Endothelial cell of umbilical vein (primary cell): ENCODE measurements around the gene EIF4A2. TPM values are rescaled to one million over a fixed set of nuclear protein-coding genes. Genes with fewer than 3 reads are reported as not detected.
A peak's percentile ranks its signal among the peaks of the same experiment; 100 is the strongest.

Source experiments
- BruUV-seq: library from RNA; stranded (reverse); fragments of 400-500 nt; replicated peaks from 2 replicates; lab custom pipeline; 2021; lab: Mats Ljungman, UMichigan
- CTCF ChIA-PET: fragments of 300-600, 350-600 bp; sonication (Branson Sonifier 250); formaldehyde crosslinking; loops from one replicate; lab custom pipeline; 2021; ENCODE audit warnings: antibody characterized with exemption, inconsistent platforms; lab: Charles Lee
- POLR2A ChIA-PET: fragments of 300-600, 350-600 bp; sonication (Branson Sonifier 250); formaldehyde crosslinking; loops from one replicate; lab custom pipeline; 2021; ENCODE audit warnings: antibody characterized with exemption, inconsistent platforms; lab: Charles Lee
- DNase-seq: peaks from one replicate; pipeline ENCODE4 v3.0.0-alpha.2; 2011; ENCODE audit warnings: low read depth, low spot score
- FAIRE-seq: peaks from 2 replicates; lab custom pipeline; 2011; peaks lifted over from hg19 to GRCh38; lab: Jason Lieb, UNC
- H2AFZ ChIP-seq: 2 replicates; pipeline ENCODE4 v1.6.0; 2012; ENCODE audit warnings: low read depth, low read length, control low read depth, inconsistent platforms
- H3K27ac ChIP-seq: 2 replicates; pipeline ENCODE4 v1.5.1; 2011; ENCODE audit warnings: low read depth, mild to moderate bottlenecking, control low read depth, low read length, moderate library complexity; ENCODE audit not compliant: insufficient read depth
- H3K27me3 ChIP-seq, 2 experiments: 2 replicates each; pipeline versions ENCODE4 v1.6.0 to v1.6.1; 2011; ENCODE audit warnings: low read length in 2 of 2, mixed read lengths in 1 of 2; ENCODE audit not compliant: control insufficient read depth in 2 of 2, insufficient read depth in 2 of 2
- H3K36me3 ChIP-seq, 2 experiments: 2 replicates in 1 of 2; 3 replicates in 1 of 2; pipeline ENCODE4 v1.5.1; 2011; ENCODE audit warnings: low read length in 2 of 2, mild to moderate bottlenecking in 1 of 2, moderate library complexity in 1 of 2; ENCODE audit not compliant: control insufficient read depth in 2 of 2, insufficient read depth in 2 of 2; ENCODE audit errors: extremely low read depth in 1 of 2
- H3K4me1 ChIP-seq: 3 replicates; pipeline ENCODE4 v1.5.1; 2011; ENCODE audit warnings: mild to moderate bottlenecking, low read length; ENCODE audit not compliant: control insufficient read depth, insufficient read depth; ENCODE audit errors: extremely low read depth
- H3K4me2 ChIP-seq: 2 replicates; pipeline ENCODE4 v1.6.1; 2011; ENCODE audit warnings: low read length, control low read depth, mixed read lengths; ENCODE audit not compliant: insufficient read depth
- H3K4me3 ChIP-seq, 3 experiments: fragments of 200-600 bp in 1 of 3; sonication (generic), shearing (Covaris generic) in 1 of 3; replicated peaks in 1 of 3; 2 replicates each; pipeline ENCODE4 v1.5.1; 2011 to 2016; ENCODE audit warnings: control low read depth in 3 of 3, low read length in 3 of 3, mild to moderate bottlenecking in 2 of 3, inconsistent platforms in 1 of 3, low read depth in 1 of 3, moderate library complexity in 1 of 3; ENCODE audit not compliant: insufficient read depth in 1 of 3
- H3K79me2 ChIP-seq: 2 replicates; pipeline ENCODE4 v1.6.0; 2012; ENCODE audit warnings: low read length, inconsistent platforms; ENCODE audit not compliant: control insufficient read depth, insufficient read depth
- H3K9ac ChIP-seq: replicated peaks from 2 replicates; pipeline ENCODE3; 2011; ENCODE audit warnings: low read length, control low read depth; ENCODE audit not compliant: insufficient read depth; ENCODE audit errors: extremely low read depth
- H3K9me1 ChIP-seq: replicated peaks from 3 replicates; pipeline ENCODE4 v1.6.0; 2011; ENCODE audit warnings: mild to moderate bottlenecking, low read length; ENCODE audit not compliant: control insufficient read depth, insufficient read depth; ENCODE audit errors: extremely low read depth
- H3K9me3 ChIP-seq: replicated peaks from 2 replicates; pipeline ENCODE4 v1.5.1; 2012; ENCODE audit warnings: low read length, inconsistent platforms; ENCODE audit not compliant: control insufficient read depth, insufficient read depth
- H4K20me1 ChIP-seq: replicated peaks from 2 replicates; pipeline ENCODE3; 2011; ENCODE audit warnings: mild to moderate bottlenecking, low read length; ENCODE audit not compliant: control insufficient read depth, insufficient read depth; ENCODE audit errors: extremely low read depth
- CTCF ChIP-seq, 2 donors: IDR thresholded peaks; 1 replicate in 1 of 2; 2 replicates in 1 of 2; pipeline ENCODE4 v1.5.1; 2011; ENCODE audit warnings: low read length in 2 of 2, mild to moderate bottlenecking in 2 of 2, moderate library complexity in 2 of 2, control low read depth in 1 of 2, inconsistent platforms in 1 of 2, low read depth in 1 of 2; ENCODE audit not compliant: insufficient read depth in 1 of 2; ENCODE audit errors: extremely low read depth in 1 of 2
- POLR2A ChIP-seq: IDR thresholded peaks from 2 replicates; pipeline ENCODE4 v1.6.1; 2012; ENCODE audit warnings: low read depth, mild to moderate bottlenecking, control low read depth, low read length
- POLR2AphosphoS5 ChIP-seq: IDR thresholded peaks from 2 replicates; pipeline ENCODE4 v1.6.1; 2012; ENCODE audit warnings: low read depth, mild to moderate bottlenecking, control low read depth, low read length, moderate library complexity; ENCODE audit not compliant: insufficient read depth
- dilution Hi-C: fragments of 300-500 bp; cut with MboI; formaldehyde crosslinking; loops from one replicate; pipeline ENCODE4 v1.15.0; 2019; ENCODE audit warnings: low sequenced_read_pairs; ENCODE audit not compliant: extremely low pct_ligation_motif_present
- intact Hi-C: fragments of 100-400 bp; cut with micrococcal nuclease; formaldehyde crosslinking; loops from one replicate; pipeline ENCODE4 v1.10.0; 2022
- polyA plus RNA-seq, 4 experiments: library from polyadenylated mRNA; depleted of rRNA in 3 of 4; stranded (reverse) in 3 of 4; unstranded in 1 of 4; fragments of >200 nt; gene quantifications; 2 replicates each; pipeline versions ENCODE4 v1.2.1 to v1.2.3, GENCODE V29; 2011 to 2012; ENCODE audit warnings: missing spikeins in 1 of 4
- total RNA-seq: library from RNA; stranded (reverse); gene quantifications from 2 replicates; pipeline ENCODE4 v1.2.3, GENCODE V29; 2021

The EIF4A2 gene
- total and polyA plus RNA-seq, 2 donors (not counting 3 experiments of a cell fraction or from before 2014, with no cell fraction given): 282 to 401 TPM

GRCh38 chr3:186826976-186827857 is 43.8 kb downstream of the EIF4A2 start:
- DNase-seq (peak; percentile 78), FAIRE-seq (peak; percentile 89)
- Histone ChIP-seq H3K79me2 (no peaks in the 10 kb centered on the region), H4K20me1 (no peaks in the 10 kb centered on the region), H3K4me3 (peak overlapping the region; percentile 28 to 69 (median 52)), H3K4me1 (peaks cover 6% of the 10 kb centered on the region), H3K9me3 (no peaks in the 10 kb centered on the region), H3K36me3 (no peaks in the 10 kb centered on the region), H3K27me3 (peaks cover 30 to 37% of the 10 kb centered on the region in 2 experiments), H3K4me2 (peak overlapping the region; percentile 82), H2AFZ (peak overlapping the region; percentile 76), H3K9ac (peak overlapping the region; percentile 52), H3K9me1 (no peaks in the 10 kb centered on the region), H3K27ac (no peak overlapping the region)
- TF ChIP-seq POLR2AphosphoS5 (peak; percentile 86), POLR2A (peak; percentile 82), CTCF (IDR thresholded peaks at IDR 0.05; ENCODE audit: extremely low read depth in 1 of 2, insufficient read depth in 1 of 2, low read depth in 1 of 2, low read length in 2 of 2) (no peak)
- dilution Hi-C loops (no loop called here), intact Hi-C loops (loop anchor here (1.0 kb wide), 1 partner anchor 105 kb away; no protein-coding TSS in a partner anchor)
- CTCF ChIA-PET: interaction anchor here (0.7 to 1.4 kb wide), 7 partner anchors 22 to 338 kb away, joined by 3 to 12 read pairs (median 8); partner anchors contain the start of genes EIF4A2 and RPL39L
- POLR2A ChIA-PET: interaction anchor here (2.1 kb wide), 1 partner anchor 44 kb away, joined by 16 read pairs; the partner anchor contains the start of gene EIF4A2
- TSS peak; percentile 70 for BruUV-seq
